Fibroblast of pulmonary artery (primary cell): ENCODE data around the gene NUAK2.

Source experiments
- DNase-seq: peaks from one replicate; pipeline ENCODE4 v3.0.0-alpha.2; 2010; ENCODE audit warnings: low read depth
- H3K4me3 ChIP-seq: replicated peaks from 2 replicates; pipeline ENCODE4 v1.5.1; 2011; ENCODE audit warnings: low read depth, mild to moderate bottlenecking, control low read depth, low read length, moderate library complexity
- TF ChIP-seq, protein P1 (sequence below): IDR thresholded peaks from 2 replicates; pipeline ENCODE4 v1.5.1; 2011; ENCODE audit warnings: mild to moderate bottlenecking, control low read depth, low read length, inconsistent platforms; ENCODE audit errors: missing control alignments

NUAK2 gene

DNA sequence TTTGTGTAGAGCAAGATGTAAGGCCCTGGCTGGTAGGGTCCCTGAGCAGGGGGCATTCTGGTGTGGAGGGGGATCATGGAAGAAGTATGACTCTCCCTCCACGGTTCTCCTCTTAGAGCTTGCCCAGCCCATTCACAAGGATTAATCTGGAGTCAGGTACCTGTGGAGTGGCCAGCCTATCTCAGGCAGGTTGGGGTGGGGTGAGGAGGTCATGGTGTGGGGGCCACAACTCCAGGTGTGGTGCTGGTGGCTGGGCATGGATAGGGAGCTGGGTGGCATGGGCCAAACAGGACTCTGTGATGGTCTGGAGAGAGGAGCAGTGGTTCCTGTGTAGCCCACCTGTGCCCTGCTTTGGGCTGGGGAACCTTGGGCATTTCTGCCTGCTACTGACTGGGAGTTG lies 61.5 kb downstream of the NUAK2 start:
- no peak overlapping the region for H3K4me3 ChIP-seq
- no peak for DNase-seq
- TF ChIP-seq, protein P1, sequence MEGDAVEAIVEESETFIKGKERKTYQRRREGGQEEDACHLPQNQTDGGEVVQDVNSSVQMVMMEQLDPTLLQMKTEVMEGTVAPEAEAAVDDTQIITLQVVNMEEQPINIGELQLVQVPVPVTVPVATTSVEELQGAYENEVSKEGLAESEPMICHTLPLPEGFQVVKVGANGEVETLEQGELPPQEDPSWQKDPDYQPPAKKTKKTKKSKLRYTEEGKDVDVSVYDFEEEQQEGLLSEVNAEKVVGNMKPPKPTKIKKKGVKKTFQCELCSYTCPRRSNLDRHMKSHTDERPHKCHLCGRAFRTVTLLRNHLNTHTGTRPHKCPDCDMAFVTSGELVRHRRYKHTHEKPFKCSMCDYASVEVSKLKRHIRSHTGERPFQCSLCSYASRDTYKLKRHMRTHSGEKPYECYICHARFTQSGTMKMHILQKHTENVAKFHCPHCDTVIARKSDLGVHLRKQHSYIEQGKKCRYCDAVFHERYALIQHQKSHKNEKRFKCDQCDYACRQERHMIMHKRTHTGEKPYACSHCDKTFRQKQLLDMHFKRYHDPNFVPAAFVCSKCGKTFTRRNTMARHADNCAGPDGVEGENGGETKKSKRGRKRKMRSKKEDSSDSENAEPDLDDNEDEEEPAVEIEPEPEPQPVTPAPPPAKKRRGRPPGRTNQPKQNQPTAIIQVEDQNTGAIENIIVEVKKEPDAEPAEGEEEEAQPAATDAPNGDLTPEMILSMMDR = no peak

DNA sequence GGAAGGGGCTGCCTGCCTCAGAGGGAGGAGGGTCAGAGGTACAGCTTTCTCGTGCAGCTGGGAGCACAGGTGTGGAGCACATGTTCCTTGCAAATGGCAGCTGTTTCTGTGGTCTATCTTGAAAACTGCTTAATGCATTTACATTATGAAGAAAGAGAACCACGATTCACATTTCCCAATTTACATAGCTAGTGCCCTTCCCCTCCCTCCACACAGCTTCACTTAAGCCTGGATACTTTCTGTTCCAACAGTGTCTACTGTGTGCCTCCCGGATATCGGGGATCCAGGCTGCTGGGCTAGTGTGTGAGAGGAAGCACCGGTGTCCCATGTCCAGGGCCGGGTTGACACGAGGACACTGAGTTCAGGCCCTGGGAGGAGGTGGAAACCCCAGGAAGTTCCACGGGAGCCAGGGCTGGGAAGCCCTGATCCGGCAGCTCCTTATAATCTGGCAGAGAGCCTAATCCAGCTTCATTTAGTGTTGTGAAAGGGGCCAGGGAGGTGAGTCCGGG lies 62.2 kb downstream of the NUAK2 start:
- TF ChIP-seq, protein P1 = no peak
- peak; percentile 33 for DNase-seq
- no peak overlapping the region for H3K4me3 ChIP-seq

DNA sequence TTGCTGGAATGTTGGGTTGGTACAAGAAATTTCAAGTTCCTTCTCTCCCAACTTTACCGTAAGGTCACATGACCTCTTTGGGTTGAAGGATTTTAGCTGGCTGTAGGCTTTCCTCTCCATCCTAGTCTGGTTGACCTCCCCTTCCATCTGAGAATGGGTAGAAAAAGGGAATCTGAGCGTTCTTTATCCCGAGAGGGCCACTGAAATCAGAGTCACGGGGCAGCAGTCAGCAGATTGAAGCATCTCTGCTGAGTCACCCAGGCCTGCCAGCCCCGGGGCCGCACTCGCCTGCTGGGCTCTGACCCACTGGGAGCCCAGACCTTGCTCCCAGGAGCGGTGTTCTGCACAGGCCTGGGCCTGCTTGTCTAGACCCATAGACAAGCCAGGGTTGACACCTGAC lies 62.8 kb downstream of the NUAK2 start:
- TF ChIP-seq, protein P1 = no peak
- DNase-seq = peak; percentile 24
- no peak overlapping the region for H3K4me3 ChIP-seq

DNA sequence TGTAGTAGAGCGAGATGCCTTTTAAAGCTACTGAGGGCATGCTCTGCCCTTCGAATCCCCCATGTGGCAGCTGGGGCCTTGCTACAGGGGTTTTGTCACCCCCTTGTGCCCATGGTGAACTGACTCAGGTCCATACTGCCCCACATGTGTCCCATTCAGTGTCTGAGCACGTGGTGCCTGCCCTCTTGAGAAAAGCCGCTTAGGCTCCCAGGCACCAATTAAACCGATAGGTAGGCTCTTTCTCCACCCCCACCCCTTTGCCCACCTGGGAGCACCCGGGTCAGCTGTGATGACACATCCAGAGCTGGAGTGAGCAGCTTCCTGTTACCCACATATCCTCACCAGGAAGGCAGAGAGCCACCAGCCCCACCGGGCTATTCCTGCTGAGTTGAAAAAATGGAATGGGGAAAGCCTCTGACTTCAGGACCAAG lies 63.3 kb downstream of the NUAK2 start:
- H3K4me3 ChIP-seq = no peak overlapping the region
- no peak for DNase-seq
- TF ChIP-seq, protein P1 = no peak

DNA sequence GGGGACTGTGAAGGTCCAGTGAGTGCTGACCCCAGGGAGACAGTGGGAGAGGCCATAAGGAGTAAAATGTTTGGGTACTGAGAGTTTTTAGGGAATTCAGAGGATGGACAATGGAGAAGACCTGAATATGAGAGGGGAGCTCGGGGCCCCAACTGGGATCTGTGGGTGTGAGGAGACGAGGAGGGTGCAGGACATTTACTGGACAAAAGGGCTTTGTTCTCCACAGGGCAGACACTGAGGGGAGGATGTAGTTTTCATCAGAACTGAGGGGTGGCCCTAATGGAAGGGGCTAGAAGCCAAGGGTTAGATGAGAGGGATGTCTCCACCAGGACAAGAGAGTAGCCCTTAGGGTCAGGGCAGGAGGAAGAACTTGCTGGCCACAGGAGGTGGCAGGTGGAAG lies 63.8 kb downstream of the NUAK2 start:
- no peak for DNase-seq
- H3K4me3 ChIP-seq = no peak overlapping the region
- TF ChIP-seq, protein P1 = no peak

DNA sequence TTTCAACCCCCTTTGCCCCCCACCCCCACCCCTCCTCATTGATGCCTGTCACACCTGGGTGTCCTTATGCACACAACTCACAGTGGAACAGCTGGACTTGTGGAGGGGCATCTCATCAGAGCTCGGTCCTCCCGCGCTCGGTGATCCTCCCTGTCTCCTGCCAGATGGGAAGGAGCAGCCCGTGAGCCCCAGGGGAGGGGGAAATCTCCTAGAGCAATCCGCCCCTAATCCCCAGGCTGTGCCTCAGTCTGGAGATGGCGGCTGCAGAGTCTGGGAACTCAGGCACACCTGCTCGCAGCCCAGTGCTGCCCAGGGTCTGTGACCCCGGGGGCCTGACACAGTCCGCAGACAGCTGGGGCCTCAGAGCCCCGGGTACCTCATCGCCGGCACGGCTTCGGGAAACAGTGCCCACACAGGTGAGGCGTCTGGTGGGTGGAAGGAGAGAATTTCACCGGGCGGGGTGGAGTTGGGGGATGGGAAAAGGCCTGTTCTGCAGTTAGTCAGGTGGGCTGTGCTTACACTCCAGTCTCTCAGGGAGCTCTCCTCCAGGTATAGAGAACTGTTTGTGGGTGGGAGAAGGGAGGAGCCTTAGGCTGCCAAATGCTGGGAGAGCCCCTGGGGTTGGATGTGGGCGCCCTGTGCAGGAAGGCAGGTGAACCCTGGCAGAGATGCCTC lies 64.5 kb downstream of the NUAK2 start:
- no peak overlapping the region for H3K4me3 ChIP-seq
- DNase-seq = no peak

More for the DNA sequence above, 64.5 kb downstream of the NUAK2 start:
- TF ChIP-seq, protein P1 = no peak
